Spleen (tissue), 7 donors: ENCODE data around the gene NTRK2.

Source experiments
- CTCF ChIP-seq, 11 experiments: fragments of 200-600 bp in 7 of 11; fragments of 450-650 bp in 4 of 11; sonication (generic) in 4 of 11; IDR thresholded peaks in 8 of 11; conservative IDR thresholded peaks in 3 of 11; 1 replicate in 7 of 11; 2 replicates in 4 of 11; pipeline versions ENCODE4 v1.4.0 to v1.8.0; 2016 to 2021; ENCODE audit warnings: antibody characterized with exemption in 11 of 11, inconsistent platforms in 4 of 11, mild to moderate bottlenecking in 1 of 11
- POLR2A ChIP-seq, 3 donors: fragments of 450-650 bp; IDR thresholded peaks; one replicate each; pipeline ENCODE4 v1.5.1; 2017; ENCODE audit warnings: antibody characterized with exemption in 3 of 3, mild to moderate bottlenecking in 1 of 3
- donor health status: DM: no; HTN: no; CAD: no; lungs with moderate emphysema.
- donor health status: DM: no; HTN: no; CAD: no.
- donor health status: DM: no; HTN: no; CAD: no.

GRCh38 chr9:84996029-84996428 is 326.5 kb downstream of the NTRK2 start:
- TF ChIP-seq CTCF (IDR thresholded peaks at IDR 0.05 in 8 of 11, conservative IDR thresholded peaks at IDR 0.05 in 3 of 11) (no peak), POLR2A (IDR thresholded peaks at IDR 0.05) (no peak)
